SU-DHL-6 (cell line): ENCODE data around the gene CDC42EP4.

Source experiments
- H2AFZ ChIP-seq: fragments of 200-600 bp; sonication (generic); 2 replicates; pipeline ENCODE4 v1.6.1; 2014; ENCODE audit warnings: low read depth, mild to moderate bottlenecking, moderate library complexity, mixed read lengths, antibody characterized with exemption, low read length; ENCODE audit not compliant: severe bottlenecking
- H3F3A ChIP-seq: fragments of 200-600 bp; shearing (Covaris generic); 2 replicates; pipeline ENCODE4 v1.6.0; 2016; ENCODE audit warnings: antibody characterized with exemption, mild to moderate bottlenecking; ENCODE audit not compliant: insufficient read depth
- H3K27ac ChIP-seq: fragments of 200-600 bp; sonication (generic); 2 replicates; pipeline ENCODE4 v1.5.1; 2016; ENCODE audit warnings: low read depth, mild to moderate bottlenecking, low read length, moderate library complexity, mixed read lengths
- H3K27me3 ChIP-seq: fragments of 200-600 bp; sonication (generic), shearing (Covaris generic); 2 replicates; pipeline ENCODE4 v1.6.0; 2014; ENCODE audit warnings: mild to moderate bottlenecking, low read length
- H3K36me3 ChIP-seq: fragments of 200-600 bp; sonication (generic); 2 replicates; pipeline ENCODE4 v1.6.1; 2014; ENCODE audit warnings: mild to moderate bottlenecking, low read length, mixed read lengths
- H3K4me2 ChIP-seq: fragments of 300-600, 200-600 bp; shearing (Covaris generic), sonication (generic); 2 replicates; pipeline ENCODE4 v1.6.0; 2014; ENCODE audit warnings: low read length, low read depth, mild to moderate bottlenecking; ENCODE audit not compliant: poor library complexity, severe bottlenecking
- H3K4me3 ChIP-seq: fragments of 200-600 bp; sonication (generic); 2 replicates; pipeline ENCODE4 v1.5.1; 2014; ENCODE audit warnings: antibody characterized with exemption, low read length, mild to moderate bottlenecking, mixed read lengths; ENCODE audit not compliant: insufficient read depth, poor library complexity, severe bottlenecking
- H3K79me2 ChIP-seq: fragments of 200-600 bp; sonication (generic); 2 replicates; pipeline ENCODE4 v1.6.1; 2014; ENCODE audit warnings: mild to moderate bottlenecking, low read length, moderate library complexity; ENCODE audit not compliant: insufficient read depth
- H3K9ac ChIP-seq: fragments of 200-600 bp; sonication (generic); 2 replicates; pipeline ENCODE4 v1.7.0; 2014; ENCODE audit warnings: mild to moderate bottlenecking, low read length
- H3K9me2 ChIP-seq: fragments of 200-600 bp; sonication (generic); replicated peaks from 2 replicates; pipeline ENCODE4 v1.6.1; 2014; ENCODE audit warnings: low read length; ENCODE audit not compliant: insufficient read depth
- H3K9me3 ChIP-seq: fragments of 200-600 bp; sonication (generic); 2 replicates; pipeline ENCODE4 v1.6.1; 2014; ENCODE audit warnings: low read length, mixed read lengths; ENCODE audit not compliant: insufficient read depth
- H4K20me1 ChIP-seq: fragments of 200-600 bp; sonication (generic); 2 replicates; pipeline ENCODE4 v1.6.1; 2014; ENCODE audit warnings: low read depth, mild to moderate bottlenecking, antibody characterized with exemption, low read length, moderate library complexity, mixed read lengths
- CTCF ChIP-seq: fragments of 200-600 bp; sonication (generic); IDR thresholded peaks from one replicate; pipeline ENCODE4 v1.5.1; 2017; ENCODE audit warnings: antibody characterized with exemption, mild to moderate bottlenecking, low read length, moderate library complexity; ENCODE audit not compliant: insufficient read depth, poor library complexity, severe bottlenecking
- EZH2phosphoT487 ChIP-seq: fragments of 200-600 bp; sonication (generic), shearing (Covaris generic); conservative IDR thresholded peaks from 2 replicates; pipeline ENCODE4 v1.6.1; 2018; ENCODE audit warnings: mild to moderate bottlenecking, antibody characterized with exemption, low read length, moderate library complexity, mixed read lengths

The CDC42EP4 gene

GRCh38 chr17:73278049-73278464, 33.7 kb downstream of the CDC42EP4 start:
- Histone ChIP-seq H3K4me2 (no peak overlapping the region), H4K20me1 (no peaks in the 10 kb centered on the region), H3K4me3 (no peak overlapping the region), H3K27ac (no peak overlapping the region), H3K9me2 (no peaks in the 10 kb centered on the region), H3K27me3 (no peaks in the 10 kb centered on the region), H3K9ac (no peak overlapping the region), H3K36me3 (no peaks in the 10 kb centered on the region), H2AFZ (no peak overlapping the region), H3F3A (no peaks in the 10 kb centered on the region), H3K79me2 (no peaks in the 10 kb centered on the region), H3K9me3 (no peaks in the 10 kb centered on the region)
- TF ChIP-seq EZH2phosphoT487 (no peak), CTCF (no peak)

DNA sequence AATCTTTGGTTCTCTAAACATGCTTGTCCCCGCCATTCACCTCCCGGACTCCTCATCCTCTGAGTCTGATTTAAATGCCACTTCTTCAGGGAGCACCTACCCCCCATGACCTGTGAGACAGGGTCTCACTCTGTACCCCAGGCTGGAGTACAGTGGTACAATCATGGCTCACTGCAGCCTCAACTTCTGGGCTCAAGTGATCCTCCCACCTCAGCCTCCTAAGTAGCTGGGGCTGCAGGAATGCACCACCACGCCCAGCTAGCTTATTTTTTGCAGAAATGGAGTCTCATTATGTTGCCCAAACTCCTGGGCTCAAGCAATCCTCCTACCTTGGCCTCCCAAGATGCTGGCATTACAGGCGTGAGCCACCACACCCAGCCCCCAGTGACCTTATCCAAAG, 37.3 kb downstream of the CDC42EP4 start:
- H2AFZ ChIP-seq = no peak overlapping the region
- H3K9ac ChIP-seq = no peak overlapping the region
- no peak overlapping the region for H3K4me3 ChIP-seq
- H3K9me3 ChIP-seq = no peaks in the 10 kb centered on the region
- H3K4me2 ChIP-seq = no peak overlapping the region
- no peaks in the 10 kb centered on the region for H3K27me3 ChIP-seq
- no peaks in the 10 kb centered on the region for H3K79me2 ChIP-seq
- no peak overlapping the region for H3K27ac ChIP-seq
- no peaks in the 10 kb centered on the region for H4K20me1 ChIP-seq
- H3K9me2 ChIP-seq = no peaks in the 10 kb centered on the region
- H3F3A ChIP-seq = no peaks in the 10 kb centered on the region
- H3K36me3 ChIP-seq = no peaks in the 10 kb centered on the region
- no peak for TF ChIP-seq EZH2phosphoT487

DNA sequence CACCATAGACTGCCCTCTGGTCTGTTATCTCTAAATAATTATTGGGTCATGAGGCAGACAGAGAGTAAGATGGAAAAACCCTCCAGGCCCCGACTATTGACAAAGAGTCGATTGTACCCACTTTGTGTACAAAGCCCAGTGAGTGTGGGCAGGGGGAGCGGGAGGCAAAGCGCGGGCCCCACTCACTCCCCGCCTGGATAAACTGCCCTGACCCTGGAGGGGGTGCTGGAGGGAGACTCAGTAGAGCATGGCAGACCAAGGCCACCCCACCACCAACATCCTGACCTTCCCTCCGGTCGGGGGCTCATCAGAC, 38.9 kb downstream of the CDC42EP4 start:
- no peak overlapping the region for H3K9ac ChIP-seq

DNA sequence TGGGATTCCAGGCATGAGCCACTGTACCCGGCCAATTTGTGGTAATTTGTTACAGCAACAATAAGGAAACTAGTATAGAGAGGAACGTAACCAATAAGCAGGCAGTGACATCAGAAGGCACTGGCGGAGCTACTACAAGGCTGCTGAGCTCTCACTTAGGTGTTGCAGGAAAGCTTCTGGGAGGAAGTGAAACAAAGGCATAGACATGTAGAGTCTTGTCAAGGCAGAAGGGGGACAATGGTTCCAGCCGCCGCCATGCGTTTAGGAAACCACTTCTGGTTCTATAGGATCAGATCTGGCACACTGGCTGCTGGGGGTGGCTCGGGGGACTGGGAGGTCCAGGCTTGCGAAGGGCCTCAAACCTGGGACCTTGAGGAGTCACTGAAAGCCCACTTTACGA, 40.7 kb downstream of the CDC42EP4 start:
- TF ChIP-seq EZH2phosphoT487 (no peak), CTCF (no peak)
- H3K9me3 ChIP-seq = no peaks in the 10 kb centered on the region
- no peaks in the 10 kb centered on the region for H3F3A ChIP-seq
- no peaks in the 10 kb centered on the region for H3K79me2 ChIP-seq
- H4K20me1 ChIP-seq = no peaks in the 10 kb centered on the region
- no peak overlapping the region for H3K4me3 ChIP-seq
- no peak overlapping the region for H3K9ac ChIP-seq
- H3K36me3 ChIP-seq = no peaks in the 10 kb centered on the region
- H3K4me2 ChIP-seq = no peak overlapping the region
- no peaks in the 10 kb centered on the region for H3K9me2 ChIP-seq
- H2AFZ ChIP-seq = peak overlapping the region; percentile 12
- H3K27me3 ChIP-seq = no peaks in the 10 kb centered on the region
- no peak overlapping the region for H3K27ac ChIP-seq

More for the DNA sequence above, 38.9 kb downstream of the CDC42EP4 start:
- Histone ChIP-seq H3F3A (no peaks in the 10 kb centered on the region), H3K27ac (no peak overlapping the region), H2AFZ (no peak overlapping the region), H3K9me3 (no peaks in the 10 kb centered on the region), H3K27me3 (no peaks in the 10 kb centered on the region), H3K79me2 (no peaks in the 10 kb centered on the region), H3K9me2 (no peaks in the 10 kb centered on the region), H3K4me2 (no peak overlapping the region), H4K20me1 (no peaks in the 10 kb centered on the region), H3K4me3 (no peak overlapping the region), H3K36me3 (no peaks in the 10 kb centered on the region)
- no peak for TF ChIP-seq CTCF
- TF ChIP-seq EZH2phosphoT487 = no peak
